ENCODE data around the gene RBBP9. TPM values are rescaled to one million over a fixed set of nuclear protein-coding genes. Genes with fewer than 3 reads are reported as not detected.
"Not testable (repeated sequence)": the region's sequence is repeated elsewhere in the genome, so short reads cannot be mapped to it uniquely, and the experiment has no call there.

The RBBP9 gene
- total RNA-seq, 2 experiments from 2014 or later: 8.7 to 11.7 TPM

GRCh38 chr20:18527339-18527738 is 30.3 kb upstream of the RBBP9 start:
- CTCF ChIA-PET (ENCODE audit: unreplicated experiment): no interaction called here
- H4K20me1 ChIP-seq (ENCODE audit: insufficient read depth, low read length): no peaks in the 10 kb centered on the region
- DNase-seq (ENCODE audit: low spot score): no peak
- BruUV-seq (replicated peaks): no TSS peak
- TF ChIP-seq CTCF (conservative IDR thresholded peaks at IDR 0.05; ENCODE audit: low read length) (no peak), EZH2phosphoT487 (IDR thresholded peaks at IDR 0.05; ENCODE audit: borderline replicate concordance, low read depth, low read length) (no peak)
- POLR2A ChIA-PET: interaction anchor here (1.4 kb wide), 1 partner anchor 43 kb away, joined by 3 read pairs; no protein-coding TSS in a partner anchor
- no peaks in the 10 kb centered on the region for H3K4me1 ChIP-seq (ENCODE audit: insufficient read depth, low read length, poor library complexity, severe bottlenecking)
- H3K9me3 ChIP-seq (ENCODE audit: low read length): no peaks in the 10 kb centered on the region
- peaks cover 80% of the 10 kb centered on the region for H3K36me3 ChIP-seq (ENCODE audit: insufficient read depth, low read length)
- no peaks in the 10 kb centered on the region for H3K9me2 ChIP-seq (ENCODE audit: insufficient read depth, low read length)
- no peak overlapping the region for H2AFZ ChIP-seq (ENCODE audit: low read length)
- intact Hi-C loops (cut with micrococcal nuclease; ENCODE audit: unreplicated experiment): no loop called here
- H3K79me2 ChIP-seq (ENCODE audit: insufficient read depth, low read depth, low read length): no peaks in the 10 kb centered on the region
- H3K4me3 ChIP-seq (ENCODE audit: low read depth, low read length, poor library complexity, severe bottlenecking): no peak overlapping the region
- H3K4me2 ChIP-seq (ENCODE audit: low read length): no peak overlapping the region
- no peak overlapping the region for H3K27ac ChIP-seq (ENCODE audit: low read depth, low read length, poor library complexity, severe bottlenecking)

- H3K9me3 ChIP-seq (ENCODE audit: low read length); POLR2A ChIA-PET; BruUV-seq (replicated peaks); H4K20me1 ChIP-seq (ENCODE audit: insufficient read depth, low read length); intact Hi-C loops (cut with micrococcal nuclease; ENCODE audit: unreplicated experiment); H3K4me1 ChIP-seq (ENCODE audit: insufficient read depth, low read length, poor library complexity, severe bottlenecking); DNase-seq (ENCODE audit: low spot score); H3K4me2 ChIP-seq (ENCODE audit: low read length); H3K79me2 ChIP-seq (ENCODE audit: insufficient read depth, low read depth, low read length); H3K4me3 ChIP-seq (ENCODE audit: low read depth, low read length, poor library complexity, severe bottlenecking); H3K9me2 ChIP-seq (ENCODE audit: insufficient read depth, low read length); H2AFZ ChIP-seq (ENCODE audit: low read length); H3K27ac ChIP-seq (ENCODE audit: low read depth, low read length, poor library complexity, severe bottlenecking); CTCF ChIA-PET (ENCODE audit: unreplicated experiment): not testable (repeated sequence)
- H3K36me3 ChIP-seq (ENCODE audit: insufficient read depth, low read length): peaks cover 74% of the 10 kb centered on the region
Observed at GRCh38 chr20:18526761-18527160, 29.7 kb upstream of the RBBP9 start.

DNA sequence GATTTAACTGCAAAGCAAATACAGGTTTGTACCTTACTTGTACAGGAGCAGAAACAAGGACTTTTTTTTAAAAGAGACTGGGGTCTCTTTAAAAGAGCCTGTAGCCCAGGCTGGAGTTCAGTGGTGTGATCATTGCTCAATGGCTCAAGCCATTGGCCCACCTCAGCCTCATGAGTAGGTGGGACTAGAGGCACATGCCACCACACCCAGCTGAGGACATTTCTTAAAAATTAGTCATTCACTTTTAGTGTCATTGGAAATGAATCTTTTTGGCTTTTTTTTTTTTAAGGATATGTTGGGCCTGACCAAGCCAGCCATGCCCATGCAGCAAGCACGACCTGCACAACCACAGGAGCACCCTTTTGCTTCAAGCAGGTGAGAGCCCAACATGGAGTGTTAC is 27.6 kb upstream of the RBBP9 start:
- Histone ChIP-seq H3K4me1 (ENCODE audit: insufficient read depth, low read length, poor library complexity, severe bottlenecking) (no peaks in the 10 kb centered on the region), H2AFZ (ENCODE audit: low read length) (no peak overlapping the region), H3K4me2 (ENCODE audit: low read length) (no peak overlapping the region), H3K27ac (ENCODE audit: low read depth, low read length, poor library complexity, severe bottlenecking) (no peak overlapping the region), H3K4me3 (ENCODE audit: low read depth, low read length, poor library complexity, severe bottlenecking) (no peak overlapping the region), H3K79me2 (ENCODE audit: insufficient read depth, low read depth, low read length) (no peaks in the 10 kb centered on the region), H3K9me3 (ENCODE audit: low read length) (no peaks in the 10 kb centered on the region), H3K9me2 (ENCODE audit: insufficient read depth, low read length) (no peaks in the 10 kb centered on the region), H3K36me3 (ENCODE audit: insufficient read depth, low read length) (peaks cover 56% of the 10 kb centered on the region), H4K20me1 (ENCODE audit: insufficient read depth, low read length) (no peaks in the 10 kb centered on the region)
- DNase-seq (ENCODE audit: low spot score): no peak
- BruUV-seq (replicated peaks): no TSS peak
- POLR2A ChIA-PET: interaction anchor here (0.6 kb wide), 1 partner anchor 14 kb away, joined by 7 read pairs; no protein-coding TSS in a partner anchor
- TF ChIP-seq CTCF (conservative IDR thresholded peaks at IDR 0.05; ENCODE audit: low read length): no peak
- no peak for TF ChIP-seq EZH2phosphoT487 (IDR thresholded peaks at IDR 0.05; ENCODE audit: borderline replicate concordance, low read depth, low read length)
- CTCF ChIA-PET (ENCODE audit: unreplicated experiment): no interaction called here
- intact Hi-C loops (cut with micrococcal nuclease; ENCODE audit: unreplicated experiment): no loop called here
